MG63 (cell line): ENCODE data around the gene PDLIM7. TPM values are rescaled to one million over a fixed set of nuclear protein-coding genes. Genes with fewer than 3 reads are reported as not detected.

Experiments
- DNase-seq: peaks from one replicate; pipeline ENCODE4 v3.0.0-alpha.2; 2020
- H3K27me3 ChIP-seq: fragments of 250-450 bp; sonication (Bioruptor Pico); 2 replicates; pipeline ENCODE4 v1.5.1; 2020; ENCODE audit warnings: mild to moderate bottlenecking, moderate library complexity
- H3K36me3 ChIP-seq: fragments of 250-450 bp; sonication (Bioruptor Pico); 2 replicates; pipeline ENCODE4 v1.5.1; 2020; ENCODE audit warnings: mild to moderate bottlenecking, moderate library complexity
- H3K4me3 ChIP-seq: fragments of 250-450 bp; sonication (Bioruptor Pico); 2 replicates; pipeline ENCODE4 v1.5.1; 2020; ENCODE audit warnings: mild to moderate bottlenecking, moderate library complexity
- H3K9me3 ChIP-seq: fragments of 250-450 bp; sonication (Bioruptor Pico); 2 replicates; pipeline ENCODE4 v1.5.1; 2020; ENCODE audit warnings: mild to moderate bottlenecking, moderate library complexity
- total RNA-seq: library from RNA; depleted of rRNA; stranded (reverse); fragments of >200 nt; shearing (Covaris generic); gene quantifications from 2 replicates; pipeline ENCODE4 v1.2.3, GENCODE V29; 2014; ENCODE audit warnings: low replicate concordance

The PDLIM7 gene
- total RNA-seq, 1 experiment from 2014 or later: 165 TPM

- no peaks in the 10 kb centered on the region for H3K9me3 ChIP-seq
- H3K36me3 ChIP-seq: no peaks in the 10 kb centered on the region; the same call in none of the 2 replicates
- no peaks in the 10 kb centered on the region for H3K27me3 ChIP-seq
- DNase-seq: no peak
- H3K4me3 ChIP-seq: no peak overlapping the region
These were observed 4.7 kb upstream of the PDLIM7 start for GRCh38 chr5:177501874-177502678.

- peak; percentile 87 for DNase-seq
- no peaks in the 10 kb centered on the region for H3K27me3 ChIP-seq
- H3K9me3 ChIP-seq: no peaks in the 10 kb centered on the region
- H3K4me3 ChIP-seq: no peak overlapping the region
- peaks cover 7% of the 10 kb centered on the region for H3K36me3 ChIP-seq
These were observed 3.5 kb upstream of the PDLIM7 start for GRCh38 chr5:177500685-177501522.

GRCh38 chr5:177499842-177500241, 2.4 kb upstream of the PDLIM7 start:
- no peak for DNase-seq
- Histone ChIP-seq H3K4me3 (no peak overlapping the region), H3K27me3 (no peaks in the 10 kb centered on the region), H3K9me3 (no peaks in the 10 kb centered on the region), H3K36me3 (peaks cover 17% of the 10 kb centered on the region)

- Histone ChIP-seq H3K9me3 (no peaks in the 10 kb centered on the region), H3K4me3 (peak overlapping the region; percentile 65), H3K27me3 (no peaks in the 10 kb centered on the region), H3K36me3 (peaks cover 34% of the 10 kb centered on the region)
- DNase-seq: no peak
These were observed 796 bp upstream of the PDLIM7 start for GRCh38 chr5:177498013-177498787.

GRCh38 chr5:177496727-177497291, 595 bp downstream of the PDLIM7 start:
- Histone ChIP-seq H3K9me3 (no peaks in the 10 kb centered on the region), H3K27me3 (no peaks in the 10 kb centered on the region), H3K36me3 (peaks cover 47% of the 10 kb centered on the region), H3K4me3 (peak overlapping the region; percentile 65)
- peak; percentile 96 for DNase-seq

GRCh38 chr5:177496070-177496726, 1.2 kb downstream of the PDLIM7 start:
- Histone ChIP-seq H3K9me3 (no peaks in the 10 kb centered on the region), H3K4me3 (peak overlapping the region; percentile 65), H3K27me3 (no peaks in the 10 kb centered on the region), H3K36me3 (peaks cover 50% of the 10 kb centered on the region)
- peak; percentile 66 for DNase-seq

GRCh38 chr5:177495243-177496060, 2.0 kb downstream of the PDLIM7 start:
- H3K4me3 ChIP-seq: peak overlapping the region; percentile 65
- no peaks in the 10 kb centered on the region for H3K27me3 ChIP-seq
- DNase-seq: peak; percentile 79
- H3K9me3 ChIP-seq: no peaks in the 10 kb centered on the region
- H3K36me3 ChIP-seq: peaks cover 57% of the 10 kb centered on the region

- H3K9me3 ChIP-seq: no peaks in the 10 kb centered on the region
- H3K27me3 ChIP-seq: no peaks in the 10 kb centered on the region
- H3K4me3 ChIP-seq: no peak overlapping the region
- peak; percentile 89 for DNase-seq
- peaks cover 66% of the 10 kb centered on the region for H3K36me3 ChIP-seq
These were observed 2.8 kb downstream of the PDLIM7 start for GRCh38 chr5:177494346-177495195.

- Histone ChIP-seq H3K9me3 (no peaks in the 10 kb centered on the region), H3K4me3 (no peak overlapping the region), H3K27me3 (no peaks in the 10 kb centered on the region), H3K36me3 (peaks cover 73% of the 10 kb centered on the region)
- no peak for DNase-seq
These were observed 3.5 kb downstream of the PDLIM7 start for GRCh38 chr5:177493795-177494345.

GRCh38 chr5:177492841-177493240, 4.6 kb downstream of the PDLIM7 start:
- Histone ChIP-seq H3K27me3 (no peaks in the 10 kb centered on the region), H3K9me3 (no peaks in the 10 kb centered on the region), H3K4me3 (no peak overlapping the region), H3K36me3 (peaks cover 83% of the 10 kb centered on the region)
- DNase-seq: no peak

GRCh38 chr5:177491983-177492746, 5.2 kb downstream of the PDLIM7 start:
- Histone ChIP-seq H3K4me3 (no peak overlapping the region), H3K36me3 (peaks cover 90% of the 10 kb centered on the region)

GRCh38 chr5:177491429-177491945, 5.9 kb downstream of the PDLIM7 start:
- no peaks in the 10 kb centered on the region for H3K9me3 ChIP-seq
- H3K36me3 ChIP-seq: peaks cover 95% of the 10 kb centered on the region
- DNase-seq: no peak
- H3K4me3 ChIP-seq: no peak overlapping the region
- no peaks in the 10 kb centered on the region for H3K27me3 ChIP-seq

More at GRCh38 chr5:177491983-177492746, 5.2 kb downstream of the PDLIM7 start:
- no peaks in the 10 kb centered on the region for H3K9me3 ChIP-seq
- no peak for DNase-seq
- H3K27me3 ChIP-seq: no peaks in the 10 kb centered on the region

GRCh38 chr5:177490992-177491391, 6.4 kb downstream of the PDLIM7 start:
- no peak overlapping the region for H3K4me3 ChIP-seq

More at GRCh38 chr5:177490992-177491391, 6.4 kb downstream of the PDLIM7 start:
- Histone ChIP-seq H3K36me3 (peaks cover 95% of the 10 kb centered on the region), H3K27me3 (no peaks in the 10 kb centered on the region), H3K9me3 (no peaks in the 10 kb centered on the region)
- no peak for DNase-seq
